MM.1S (cell line): ENCODE measurements around the gene FAM72D.
"Not testable (repeated sequence)": the region's sequence is repeated elsewhere in the genome, so short reads cannot be mapped to it uniquely, and the experiment has no call there.

ENCODE experiments used
- DNase-seq: peaks from one replicate; pipeline ENCODE4 v3.0.0-alpha.2; 2015
- H2AFZ ChIP-seq: fragments of 300-600 bp; sonication (generic); 2 replicates; pipeline ENCODE4 v1.6.0; 2016; ENCODE audit warnings: antibody characterized with exemption, low read length
- H3F3A ChIP-seq: fragments of 300-600 bp; sonication (generic); 2 replicates; pipeline ENCODE4 v1.6.1; 2016; ENCODE audit warnings: mild to moderate bottlenecking, antibody characterized with exemption, low read length, moderate library complexity, mixed read lengths; ENCODE audit not compliant: insufficient read depth
- H3K27ac ChIP-seq: fragments of 300-600 bp; sonication (generic); 2 replicates; pipeline ENCODE4 v1.5.1; 2016; ENCODE audit warnings: mild to moderate bottlenecking, low read length
- H3K27me3 ChIP-seq: fragments of 300-600 bp; sonication (generic); replicated peaks from 2 replicates; pipeline ENCODE4 v1.6.0; 2016; ENCODE audit warnings: low read length; ENCODE audit not compliant: insufficient read depth
- H3K36me3 ChIP-seq: fragments of 300-600 bp; sonication (generic); replicated peaks from 2 replicates; pipeline ENCODE4 v1.6.1; 2016; ENCODE audit warnings: mild to moderate bottlenecking, low read length, mixed read lengths; ENCODE audit not compliant: insufficient read depth
- H3K4me1 ChIP-seq: fragments of 300-600 bp; sonication (generic); 2 replicates; pipeline ENCODE4 v1.6.1; 2016; ENCODE audit warnings: low read length, mixed read lengths
- H3K4me2 ChIP-seq: fragments of 300-600 bp; sonication (generic); 2 replicates; pipeline ENCODE4 v1.6.0; 2016; ENCODE audit warnings: low read depth, low read length
- H3K4me3 ChIP-seq: fragments of 300-600 bp; sonication (generic); 2 replicates; pipeline ENCODE4 v1.5.1; 2016; ENCODE audit warnings: low read length, mixed read lengths
- H3K79me2 ChIP-seq: fragments of 300-600 bp; sonication (generic); 2 replicates; pipeline ENCODE4 v1.6.1; 2016; ENCODE audit warnings: mixed run types, low read length, mixed read lengths
- H3K9ac ChIP-seq: fragments of 300-600 bp; sonication (generic); 2 replicates; pipeline ENCODE4 v1.6.1; 2016; ENCODE audit warnings: low read length, mixed read lengths
- H3K9me2 ChIP-seq: fragments of 300-600 bp; sonication (generic); replicated peaks from 2 replicates; pipeline ENCODE4 v1.6.1; 2016; ENCODE audit warnings: mild to moderate bottlenecking, low read length, mixed read lengths; ENCODE audit not compliant: insufficient read depth
- H3K9me3 ChIP-seq: fragments of 300-600 bp; sonication (generic); replicated peaks from 2 replicates; pipeline ENCODE4 v1.6.1; 2016; ENCODE audit warnings: mild to moderate bottlenecking, low read length, mixed read lengths; ENCODE audit not compliant: insufficient read depth
- H4K20me1 ChIP-seq: fragments of 300-600 bp; sonication (generic); 2 replicates; pipeline ENCODE4 v1.6.1; 2016; ENCODE audit warnings: mild to moderate bottlenecking, low read length, moderate library complexity, mixed read lengths; ENCODE audit not compliant: insufficient read depth

The FAM72D gene

DNA sequence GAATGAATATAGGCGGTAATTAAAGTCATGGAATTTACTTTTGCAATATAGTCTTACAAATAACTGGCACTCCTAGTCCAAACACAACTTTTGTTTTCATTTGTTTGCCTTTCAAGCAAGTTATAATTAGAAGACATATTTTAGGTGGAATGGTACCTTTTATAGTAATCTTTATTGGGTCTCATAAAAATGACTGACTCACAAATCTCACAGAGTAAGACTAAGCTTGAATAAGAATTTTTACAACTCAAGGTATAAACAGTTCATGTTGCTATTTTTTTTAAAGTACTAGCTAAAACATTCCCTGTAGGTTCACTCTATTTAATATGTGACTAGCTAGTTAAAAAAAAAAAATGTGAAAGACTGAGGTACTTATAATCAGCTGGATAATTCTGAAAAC lies 6.0 kb downstream of the FAM72D start:
- H3K9me2 ChIP-seq, H3K4me2 ChIP-seq, H3K4me3 ChIP-seq, H3K36me3 ChIP-seq, H3K9me3 ChIP-seq, H4K20me1 ChIP-seq, H3F3A ChIP-seq, H2AFZ ChIP-seq, H3K79me2 ChIP-seq, H3K4me1 ChIP-seq, DNase-seq, H3K27me3 ChIP-seq, H3K27ac ChIP-seq, H3K9ac ChIP-seq: not testable (repeated sequence)

DNA sequence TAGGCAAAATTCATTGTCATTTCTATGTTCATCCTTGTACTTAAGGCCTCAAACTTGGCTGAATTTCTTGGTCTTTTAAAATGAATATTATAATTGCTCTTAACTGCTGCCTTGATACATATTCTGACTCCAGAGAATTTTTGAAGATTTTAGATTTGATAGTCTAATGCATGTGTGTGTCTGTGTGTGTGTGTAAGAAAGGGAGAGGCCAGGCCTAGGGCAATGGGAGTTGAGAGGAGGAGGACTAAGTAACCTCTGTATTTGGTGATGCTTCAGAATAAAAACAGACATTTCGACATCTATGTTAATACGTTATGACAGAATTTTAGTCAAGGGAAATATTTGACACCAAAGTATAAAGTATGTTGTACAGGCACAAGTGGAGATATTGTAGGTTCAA lies 7.5 kb downstream of the FAM72D start:
- DNase-seq, H3K4me2 ChIP-seq, H3K9ac ChIP-seq, H3K27me3 ChIP-seq, H3K36me3 ChIP-seq, H3F3A ChIP-seq, H2AFZ ChIP-seq, H4K20me1 ChIP-seq, H3K27ac ChIP-seq, H3K4me1 ChIP-seq, H3K79me2 ChIP-seq, H3K9me2 ChIP-seq, H3K4me3 ChIP-seq, H3K9me3 ChIP-seq: not testable (repeated sequence)

DNA sequence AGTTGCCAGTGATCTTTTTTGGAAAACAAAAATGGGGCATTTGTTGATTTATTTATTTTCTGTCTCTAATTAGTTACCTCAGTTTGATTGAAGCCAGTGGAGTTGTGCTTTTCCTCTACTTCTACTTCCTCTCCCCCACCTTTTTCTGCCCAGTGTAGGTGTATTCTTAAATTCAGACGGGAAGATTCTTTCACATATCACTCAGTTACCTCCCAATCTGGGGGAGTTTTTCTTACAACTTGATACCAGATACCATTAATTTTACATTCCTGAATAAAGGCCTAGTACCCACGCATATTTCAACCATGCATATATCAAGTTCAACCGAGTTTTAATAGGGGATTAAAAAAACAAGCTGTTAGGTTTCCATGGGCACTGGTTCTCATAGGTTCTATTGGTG lies 15.9 kb downstream of the FAM72D start:
- not testable (repeated sequence) for H2AFZ ChIP-seq, H3K4me3 ChIP-seq, H3K9ac ChIP-seq, H3K9me2 ChIP-seq, H3K27ac ChIP-seq, H3K27me3 ChIP-seq, H3K4me2 ChIP-seq, H3F3A ChIP-seq, H3K36me3 ChIP-seq, DNase-seq, H3K79me2 ChIP-seq, H3K4me1 ChIP-seq, H3K9me3 ChIP-seq, H4K20me1 ChIP-seq

DNA sequence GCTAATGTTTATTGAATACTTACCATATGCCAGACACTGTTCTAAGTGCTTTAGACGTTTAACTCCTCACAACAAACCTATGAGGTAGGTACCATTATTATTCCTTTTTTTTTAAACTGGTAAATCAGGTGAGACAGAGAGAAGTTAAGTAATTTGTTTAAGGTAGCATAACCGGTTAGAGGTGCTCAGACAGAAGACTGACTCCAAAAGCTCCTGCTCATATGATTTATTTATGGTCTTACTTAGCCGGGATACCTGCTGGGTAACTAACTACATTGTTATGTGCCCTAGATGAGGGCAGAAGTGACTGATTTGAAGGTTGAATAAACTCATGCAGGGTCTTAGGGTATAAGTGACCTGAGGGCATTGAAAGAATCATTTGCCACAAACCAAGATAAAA lies 16.9 kb downstream of the FAM72D start:
- H3K79me2 ChIP-seq, H3K36me3 ChIP-seq, DNase-seq, H3K9me2 ChIP-seq, H3K4me2 ChIP-seq, H3K27ac ChIP-seq, H4K20me1 ChIP-seq, H3K4me3 ChIP-seq, H3F3A ChIP-seq, H3K4me1 ChIP-seq, H2AFZ ChIP-seq, H3K9me3 ChIP-seq, H3K9ac ChIP-seq, H3K27me3 ChIP-seq: not testable (repeated sequence)

DNA sequence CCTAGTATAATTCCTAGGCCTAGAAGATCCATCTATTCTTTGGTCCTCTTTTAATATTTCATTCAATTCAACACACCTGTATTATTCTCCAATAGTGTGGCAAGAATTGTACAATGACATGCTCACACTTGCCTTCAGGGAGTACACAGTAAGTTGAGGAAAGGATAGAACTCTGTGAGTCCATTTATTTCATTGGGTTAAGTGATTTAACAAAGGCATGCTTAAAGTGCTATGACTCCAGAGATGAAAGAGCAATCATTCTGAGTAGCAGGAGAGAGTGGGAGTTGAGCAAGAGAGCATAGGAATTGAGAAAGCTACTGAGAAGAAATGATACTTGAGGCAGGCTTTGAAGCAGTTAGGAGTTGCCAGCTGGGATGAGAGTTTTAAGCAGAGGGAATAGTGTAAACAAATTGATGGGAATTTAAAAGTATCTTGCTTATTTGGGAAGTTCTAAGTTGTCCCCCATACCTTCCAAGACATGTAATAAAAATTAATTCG lies 18.8 kb downstream of the FAM72D start:
- not testable (repeated sequence) for H3K9ac ChIP-seq, H3K4me3 ChIP-seq, H4K20me1 ChIP-seq, H2AFZ ChIP-seq, H3K9me2 ChIP-seq, H3K4me2 ChIP-seq, H3F3A ChIP-seq, H3K79me2 ChIP-seq, H3K27ac ChIP-seq, DNase-seq, H3K27me3 ChIP-seq, H3K9me3 ChIP-seq, H3K36me3 ChIP-seq, H3K4me1 ChIP-seq

DNA sequence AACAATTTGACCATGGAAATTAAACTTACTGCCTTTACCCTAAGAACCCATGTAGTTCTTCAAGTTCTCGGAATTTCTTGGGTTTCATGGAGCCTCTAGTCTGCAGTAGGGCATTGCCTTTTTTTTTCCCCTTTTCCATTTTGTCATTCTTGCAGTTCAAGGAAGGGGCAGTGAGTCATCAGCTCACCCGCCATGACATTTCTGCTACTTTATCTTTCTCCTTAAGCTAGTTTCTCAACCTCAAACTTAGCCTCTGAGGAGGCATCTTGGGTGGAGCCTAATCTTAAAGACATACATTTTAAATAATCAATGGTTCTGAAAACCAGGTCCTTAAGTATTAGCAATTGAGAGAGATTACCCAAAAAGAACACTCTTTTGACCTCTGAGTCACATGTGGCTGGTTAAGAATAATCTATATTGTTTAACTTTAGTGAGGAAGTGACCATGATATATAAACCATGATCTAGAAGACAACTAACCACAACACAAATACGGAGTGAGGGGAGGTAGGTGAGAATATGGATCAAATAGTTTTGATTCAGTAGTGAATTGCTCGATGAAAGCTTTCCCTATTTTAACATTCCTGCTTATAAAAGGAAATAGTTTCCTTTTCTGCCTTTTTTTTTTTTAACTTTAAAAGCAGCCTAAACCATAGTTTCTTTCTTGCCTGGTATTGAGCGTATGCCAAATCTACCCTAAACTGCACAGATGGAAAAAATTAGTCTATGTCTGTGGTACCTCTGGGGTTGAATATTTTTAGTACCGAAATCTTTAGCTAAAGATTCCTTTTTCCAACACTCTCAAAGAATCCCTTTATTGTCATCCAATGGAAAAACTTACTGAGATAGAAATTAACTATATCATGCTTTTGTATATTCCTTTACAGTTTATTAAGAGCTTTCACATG lies 20.1 kb downstream of the FAM72D start:
- DNase-seq, H3K36me3 ChIP-seq, H4K20me1 ChIP-seq, H3K4me1 ChIP-seq, H3F3A ChIP-seq, H3K27me3 ChIP-seq, H3K27ac ChIP-seq, H3K9me2 ChIP-seq, H3K4me2 ChIP-seq, H2AFZ ChIP-seq, H3K4me3 ChIP-seq, H3K79me2 ChIP-seq, H3K9me3 ChIP-seq, H3K9ac ChIP-seq: not testable (repeated sequence)

DNA sequence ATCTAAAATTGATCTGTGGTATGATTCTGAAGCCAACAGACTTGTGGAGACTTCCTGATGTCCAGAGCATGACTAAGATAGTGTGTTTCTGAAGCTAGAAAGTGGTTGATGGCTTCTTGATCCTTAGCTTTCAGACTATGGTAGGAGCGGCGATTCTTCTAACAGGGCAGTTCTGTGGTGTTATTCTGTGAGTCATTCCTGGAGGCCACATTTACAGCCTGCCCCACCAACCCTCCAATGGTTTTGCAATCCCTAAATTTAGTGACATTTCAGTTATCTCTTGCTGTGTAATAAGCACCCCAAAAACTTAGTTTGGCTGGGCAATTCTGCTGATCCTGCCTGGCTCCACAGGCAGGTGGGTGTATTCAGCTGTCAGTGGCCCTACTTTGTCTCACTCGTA lies 24.1 kb downstream of the FAM72D start:
- not testable (repeated sequence) for H3K27me3 ChIP-seq, H3K4me3 ChIP-seq, DNase-seq, H3K4me1 ChIP-seq, H3K9ac ChIP-seq, H3K36me3 ChIP-seq, H3K9me3 ChIP-seq, H3K79me2 ChIP-seq, H2AFZ ChIP-seq, H3K27ac ChIP-seq, H3F3A ChIP-seq, H3K9me2 ChIP-seq, H3K4me2 ChIP-seq, H4K20me1 ChIP-seq

DNA sequence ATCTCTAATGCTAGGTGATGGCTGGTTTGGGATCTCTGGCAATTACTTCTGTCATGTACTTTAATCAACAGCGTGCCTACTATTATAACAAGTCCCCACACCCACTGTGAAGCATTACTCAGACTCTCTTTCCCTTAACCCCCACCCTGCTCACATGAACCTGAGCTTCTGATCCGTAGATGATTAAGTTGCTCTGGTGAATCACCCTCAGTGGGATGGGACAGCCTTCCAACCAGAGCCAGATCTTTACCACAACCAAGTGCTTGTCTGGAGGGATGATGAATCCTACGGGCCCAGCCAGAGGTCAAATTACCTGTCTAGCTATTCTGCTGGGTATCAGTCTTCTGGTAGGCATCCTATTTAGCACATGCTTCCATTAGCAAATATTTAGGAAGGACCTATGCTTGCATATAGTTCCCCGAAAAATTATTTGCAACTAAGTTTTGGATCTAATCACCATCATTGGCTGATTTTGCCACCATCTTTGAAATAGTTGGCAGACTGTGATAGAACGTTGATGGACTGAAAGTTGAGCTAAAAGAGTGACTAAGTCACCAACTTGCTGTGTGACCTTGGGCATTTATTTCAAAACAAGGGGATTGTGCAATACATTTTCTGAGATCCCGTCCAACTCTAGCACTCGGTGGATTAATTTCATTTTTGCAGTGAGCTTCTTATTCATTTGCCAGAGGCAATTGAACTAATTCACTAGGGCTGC lies 26.7 kb downstream of the FAM72D start:
- not testable (repeated sequence) for H3K4me1 ChIP-seq, H3K4me2 ChIP-seq, H2AFZ ChIP-seq, H3K27me3 ChIP-seq, H3K79me2 ChIP-seq, H3F3A ChIP-seq, H3K9me3 ChIP-seq, DNase-seq, H3K4me3 ChIP-seq, H3K36me3 ChIP-seq, H3K27ac ChIP-seq, H4K20me1 ChIP-seq, H3K9ac ChIP-seq, H3K9me2 ChIP-seq
